OCI-LY7 (cell line): ENCODE results near the gene FHIT. TPM values are rescaled to one million over a fixed set of nuclear protein-coding genes. Genes with fewer than 3 reads are reported as not detected.

Experiments
- BruUV-seq: library from RNA; stranded (reverse); fragments of 400-500 nt; replicated peaks from 2 replicates; lab custom pipeline; 2021; lab: Mats Ljungman, UMichigan
- CTCF ChIA-PET: fragments of 300-600 bp; sonication (Branson Sonifier 250); formaldehyde crosslinking; loops from one replicate; lab custom pipeline; 2022; ENCODE audit warnings: antibody characterized with exemption; ENCODE audit not compliant: unreplicated experiment; lab: Charles Lee
- POLR2A ChIA-PET: fragments of 300-600 bp; sonication (Branson Sonifier 250); formaldehyde crosslinking; loops from one replicate; lab custom pipeline; 2022; ENCODE audit warnings: antibody characterized with exemption; lab: Charles Lee
- DNase-seq: peaks from one replicate; pipeline ENCODE4 v3.0.0-alpha.2; 2015; ENCODE audit warnings: low spot score
- H2AFZ ChIP-seq: fragments of 200-600 bp; sonication (generic), shearing (Covaris generic); 2 replicates; pipeline ENCODE4 v1.6.1; 2014; ENCODE audit warnings: mild to moderate bottlenecking, antibody characterized with exemption, low read length, moderate library complexity
- H3K27ac ChIP-seq: fragments of 200-600 bp; sonication (generic); 2 replicates; pipeline ENCODE4 v1.5.1; 2014; ENCODE audit warnings: mixed run types, low read depth, mild to moderate bottlenecking, moderate library complexity, low read length, inconsistent platforms; ENCODE audit not compliant: poor library complexity, severe bottlenecking
- H3K36me3 ChIP-seq: fragments of 200-600 bp; sonication (generic); 2 replicates; pipeline ENCODE4 v1.6.1; 2014; ENCODE audit warnings: mild to moderate bottlenecking, antibody characterized with exemption, low read length, moderate library complexity, mixed read lengths; ENCODE audit not compliant: insufficient read depth
- H3K4me1 ChIP-seq: fragments of 200-600 bp; sonication (generic); 2 replicates; pipeline ENCODE4 v1.5.1; 2014; ENCODE audit warnings: mild to moderate bottlenecking, low read length; ENCODE audit not compliant: insufficient read depth, poor library complexity, severe bottlenecking
- H3K4me2 ChIP-seq: fragments of 200-600 bp; sonication (generic); 2 replicates; pipeline ENCODE4 v1.6.1; 2014; ENCODE audit warnings: mild to moderate bottlenecking, low read length
- H3K4me3 ChIP-seq: fragments of 200-600 bp; sonication (generic); 2 replicates; pipeline ENCODE4 v1.5.1; 2014; ENCODE audit warnings: mild to moderate bottlenecking, low read depth, low read length; ENCODE audit not compliant: poor library complexity, severe bottlenecking
- H3K79me2 ChIP-seq: fragments of 200-600 bp; sonication (generic); 2 replicates; pipeline ENCODE4 v1.6.1; 2016; ENCODE audit warnings: low read depth, mild to moderate bottlenecking, low read length, moderate library complexity, mixed read lengths; ENCODE audit not compliant: insufficient read depth
- H3K9me2 ChIP-seq: fragments of 200-600 bp; sonication (generic); 2 replicates; pipeline ENCODE4 v1.6.1; 2016; ENCODE audit warnings: mild to moderate bottlenecking, low read length, mixed read lengths; ENCODE audit not compliant: insufficient read depth
- H3K9me3 ChIP-seq: fragments of 200-600 bp; sonication (generic); 2 replicates; pipeline ENCODE4 v1.6.1; 2014; ENCODE audit warnings: mild to moderate bottlenecking, mixed run types, low read length, mixed read lengths
- H4K20me1 ChIP-seq: fragments of 200-600 bp; sonication (generic); 2 replicates; pipeline ENCODE4 v1.6.1; 2014; ENCODE audit warnings: mild to moderate bottlenecking, antibody characterized with exemption, low read length, moderate library complexity, mixed read lengths; ENCODE audit not compliant: insufficient read depth
- EZH2phosphoT487 ChIP-seq: fragments of 200-600 bp; sonication (generic); IDR thresholded peaks from 2 replicates; pipeline ENCODE4 v1.6.1; 2018; ENCODE audit warnings: low read depth, borderline replicate concordance, mild to moderate bottlenecking, mixed run types, antibody characterized with exemption, low read length, moderate library complexity, mixed read lengths
- intact Hi-C: fragments of 100-400 bp; cut with micrococcal nuclease; formaldehyde crosslinking; loops from one replicate; pipeline ENCODE4 v1.10.0; 2022; ENCODE audit not compliant: unreplicated experiment
- total RNA-seq, 2 experiments: library from RNA; depleted of rRNA in 1 of 2; stranded (reverse); fragments of >200 nt in 1 of 2; shearing (Covaris generic) in 1 of 2; gene quantifications; 2 replicates each; pipeline ENCODE4 v1.2.3, GENCODE V29; 2014 to 2022
- TF ChIP-seq, protein P1 (sequence below): fragments of 200-600 bp; sonication (generic); conservative IDR thresholded peaks from 2 replicates; pipeline ENCODE4 v1.5.1; 2014; ENCODE audit warnings: mild to moderate bottlenecking, antibody characterized with exemption, low read length, moderate library complexity, mixed read lengths

The FHIT gene
- total RNA-seq, 2 experiments from 2014 or later: 5.0 to 10.9 TPM

DNA sequence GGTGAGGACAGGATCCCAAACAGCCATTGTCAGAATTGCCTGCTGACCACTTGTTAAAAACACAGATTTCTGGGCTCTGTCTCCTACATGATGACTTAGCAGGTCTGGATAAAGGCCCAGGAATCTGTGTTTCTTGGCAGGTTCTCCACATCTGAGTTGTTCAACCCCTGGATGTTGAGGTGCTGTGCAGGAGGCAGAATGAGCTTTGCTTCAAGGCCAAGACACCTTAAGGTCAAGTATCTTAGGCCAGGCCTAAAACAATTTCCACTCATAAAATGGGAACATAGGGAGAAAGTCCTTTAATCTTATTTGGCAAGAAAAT lies 1522.7 kb downstream of the FHIT start:
- H3K36me3 ChIP-seq: no peaks in the 10 kb centered on the region
- H2AFZ ChIP-seq: no peak overlapping the region
- H3K9me3 ChIP-seq: no peaks in the 10 kb centered on the region
- BruUV-seq: no TSS peak
- no peak overlapping the region for H3K4me2 ChIP-seq
- no peaks in the 10 kb centered on the region for H3K9me2 ChIP-seq
- H4K20me1 ChIP-seq: no peaks in the 10 kb centered on the region
- TF ChIP-seq EZH2phosphoT487: no peak
- TF ChIP-seq, protein P1, sequence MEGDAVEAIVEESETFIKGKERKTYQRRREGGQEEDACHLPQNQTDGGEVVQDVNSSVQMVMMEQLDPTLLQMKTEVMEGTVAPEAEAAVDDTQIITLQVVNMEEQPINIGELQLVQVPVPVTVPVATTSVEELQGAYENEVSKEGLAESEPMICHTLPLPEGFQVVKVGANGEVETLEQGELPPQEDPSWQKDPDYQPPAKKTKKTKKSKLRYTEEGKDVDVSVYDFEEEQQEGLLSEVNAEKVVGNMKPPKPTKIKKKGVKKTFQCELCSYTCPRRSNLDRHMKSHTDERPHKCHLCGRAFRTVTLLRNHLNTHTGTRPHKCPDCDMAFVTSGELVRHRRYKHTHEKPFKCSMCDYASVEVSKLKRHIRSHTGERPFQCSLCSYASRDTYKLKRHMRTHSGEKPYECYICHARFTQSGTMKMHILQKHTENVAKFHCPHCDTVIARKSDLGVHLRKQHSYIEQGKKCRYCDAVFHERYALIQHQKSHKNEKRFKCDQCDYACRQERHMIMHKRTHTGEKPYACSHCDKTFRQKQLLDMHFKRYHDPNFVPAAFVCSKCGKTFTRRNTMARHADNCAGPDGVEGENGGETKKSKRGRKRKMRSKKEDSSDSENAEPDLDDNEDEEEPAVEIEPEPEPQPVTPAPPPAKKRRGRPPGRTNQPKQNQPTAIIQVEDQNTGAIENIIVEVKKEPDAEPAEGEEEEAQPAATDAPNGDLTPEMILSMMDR: no peak
- H3K4me3 ChIP-seq: no peak overlapping the region
- ChIA-PET CTCF (no interaction called here), POLR2A (no interaction called here)
- DNase-seq: no peak
- intact Hi-C loops: no loop called here
- no peaks in the 10 kb centered on the region for H3K4me1 ChIP-seq
- no peak overlapping the region for H3K27ac ChIP-seq
- H3K79me2 ChIP-seq: no peaks in the 10 kb centered on the region

DNA sequence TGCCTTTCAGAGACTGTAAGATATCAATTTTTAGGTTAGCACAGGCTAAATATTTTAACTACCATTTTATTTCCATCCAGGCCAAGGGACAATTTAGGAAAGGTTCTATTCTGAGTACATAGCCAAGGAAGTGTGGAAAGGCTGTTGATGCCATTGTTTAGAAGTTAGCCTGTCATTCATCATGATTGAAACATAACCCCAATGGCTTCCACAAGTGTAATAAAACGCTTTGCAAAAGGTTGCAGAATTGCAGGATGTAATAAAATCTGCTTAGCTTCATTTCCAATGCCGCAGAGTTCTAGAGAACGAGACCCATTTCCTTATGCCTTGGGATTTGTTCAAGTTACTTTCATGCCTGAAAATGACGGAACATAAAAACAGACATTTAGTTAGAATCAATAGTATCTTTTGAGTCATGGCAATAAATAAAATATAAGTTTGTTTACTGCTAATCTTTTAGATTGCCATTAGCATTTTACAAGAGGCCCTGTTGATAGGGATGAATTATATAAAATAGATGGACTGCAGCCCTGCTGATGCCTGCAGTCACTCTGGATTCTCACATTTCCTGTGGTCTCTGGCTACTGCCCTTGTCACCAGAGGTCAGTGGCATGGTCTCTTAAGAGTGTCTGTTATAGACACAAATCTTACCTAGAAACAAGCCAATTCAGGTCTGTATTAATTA lies 1523.2 kb downstream of the FHIT start:
- no peaks in the 10 kb centered on the region for H3K9me2 ChIP-seq
- DNase-seq: no peak
- no peak overlapping the region for H2AFZ ChIP-seq
- H3K4me3 ChIP-seq: no peak overlapping the region
- H3K4me1 ChIP-seq: no peaks in the 10 kb centered on the region
- H3K9me3 ChIP-seq: no peaks in the 10 kb centered on the region
- no peaks in the 10 kb centered on the region for H3K79me2 ChIP-seq
- no peaks in the 10 kb centered on the region for H3K36me3 ChIP-seq
- POLR2A ChIA-PET: no interaction called here
- CTCF ChIA-PET: no interaction called here
- TF ChIP-seq, protein P1: no peak
- no peak for TF ChIP-seq EZH2phosphoT487
- BruUV-seq: no TSS peak
- no peak overlapping the region for H3K4me2 ChIP-seq
- H3K27ac ChIP-seq: no peak overlapping the region
- intact Hi-C loops: no loop called here
- no peaks in the 10 kb centered on the region for H4K20me1 ChIP-seq

DNA sequence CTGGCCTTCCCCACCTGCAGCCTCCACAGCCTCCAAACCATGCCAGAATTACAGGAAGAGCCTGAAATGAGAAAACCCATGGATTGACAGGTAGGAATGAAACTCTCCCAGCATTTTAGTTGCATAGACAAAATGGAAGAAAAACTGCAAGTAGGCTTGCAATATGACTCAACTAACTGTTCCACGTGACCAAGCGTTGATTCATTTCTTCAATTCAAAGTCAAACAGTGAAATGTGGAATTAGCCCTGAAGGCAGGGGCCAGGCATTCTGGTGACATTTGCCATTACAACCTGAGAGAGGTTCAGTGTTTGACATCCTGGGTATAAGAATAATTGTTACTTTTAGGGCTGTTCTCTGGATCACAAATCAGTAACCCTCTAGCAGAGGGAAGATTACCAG lies 1525.0 kb downstream of the FHIT start:
- TF ChIP-seq EZH2phosphoT487: no peak
- TF ChIP-seq, protein P1: no peak
- no TSS peak for BruUV-seq
- no peaks in the 10 kb centered on the region for H3K9me3 ChIP-seq
- H3K9me2 ChIP-seq: no peaks in the 10 kb centered on the region
- DNase-seq: no peak
- H4K20me1 ChIP-seq: no peaks in the 10 kb centered on the region
- H3K27ac ChIP-seq: no peak overlapping the region
- H3K79me2 ChIP-seq: no peaks in the 10 kb centered on the region
- H3K4me1 ChIP-seq: no peaks in the 10 kb centered on the region
- intact Hi-C loops: no loop called here
- ChIA-PET POLR2A (no interaction called here), CTCF (no interaction called here)
- no peaks in the 10 kb centered on the region for H3K36me3 ChIP-seq
- no peak overlapping the region for H2AFZ ChIP-seq
- H3K4me2 ChIP-seq: no peak overlapping the region
- H3K4me3 ChIP-seq: no peak overlapping the region
